H9 (cell line): Measurements from ENCODE around the gene PSKH1. TPM values are rescaled to one million over a fixed set of nuclear protein-coding genes. Genes with fewer than 3 reads are reported as not detected.

Experiments used
- DNase-seq: peaks from one replicate; pipeline ENCODE4 v3.0.0-alpha.2; 2017
- H2AFZ ChIP-seq: one replicate; pipeline ENCODE4 v1.6.1; 2013; ENCODE audit warnings: mild to moderate bottlenecking, low read length, control low read depth, moderate library complexity
- H2AK5ac ChIP-seq: 2 replicates; pipeline ENCODE4 v1.6.1; 2013; ENCODE audit warnings: low read length, control low read depth, mixed read lengths; ENCODE audit not compliant: insufficient read length
- H2BK120ac ChIP-seq: one replicate; pipeline ENCODE4 v1.6.1; 2013; ENCODE audit warnings: low read depth, mild to moderate bottlenecking, low read length, control low read depth, inconsistent platforms; ENCODE audit not compliant: poor library complexity, severe bottlenecking
- H2BK12ac ChIP-seq: 2 replicates; pipeline ENCODE4 v1.6.1; 2013; ENCODE audit warnings: low read length, control low read depth, mixed read lengths, low read depth; ENCODE audit not compliant: insufficient read length
- H2BK15ac ChIP-seq: 2 replicates; pipeline ENCODE4 v1.6.1; 2013; ENCODE audit warnings: low read depth, low read length, control low read depth
- H2BK20ac ChIP-seq: one replicate; pipeline ENCODE4 v1.6.1; 2013; ENCODE audit warnings: low read depth, mild to moderate bottlenecking, low read length, control low read depth, inconsistent platforms; ENCODE audit not compliant: poor library complexity, severe bottlenecking
- H2BK5ac ChIP-seq: 2 replicates; pipeline ENCODE4 v1.6.1; 2013; ENCODE audit warnings: low read length, control low read depth, mixed read lengths; ENCODE audit not compliant: insufficient read length
- H3K14ac ChIP-seq: 2 replicates; pipeline ENCODE4 v1.6.1; 2013; ENCODE audit warnings: low read length, control low read depth; ENCODE audit not compliant: insufficient read depth
- H3K18ac ChIP-seq: 2 replicates; pipeline ENCODE4 v1.6.1; 2013; ENCODE audit warnings: low read depth, mild to moderate bottlenecking, mixed read lengths, low read length, control low read depth; ENCODE audit not compliant: insufficient read length
- H3K23ac ChIP-seq: 2 replicates; pipeline ENCODE4 v1.6.1; 2013; ENCODE audit warnings: low read length, control low read depth, mixed read lengths, low read depth; ENCODE audit not compliant: insufficient read length
- H3K23me2 ChIP-seq: 2 replicates; pipeline ENCODE4 v1.6.1; 2013; ENCODE audit warnings: low read depth, mild to moderate bottlenecking, mixed read lengths, low read length, control low read depth; ENCODE audit not compliant: insufficient read length, poor library complexity, severe bottlenecking
- H3K27ac ChIP-seq: 2 replicates; pipeline ENCODE4 v1.5.1; 2013; ENCODE audit warnings: low read length, control low read depth, mixed read lengths, low read depth; ENCODE audit not compliant: insufficient read length
- H3K27me3 ChIP-seq: 2 replicates; pipeline ENCODE4 v1.6.1; 2013; ENCODE audit warnings: low read length, control low read depth, inconsistent platforms; ENCODE audit not compliant: insufficient read depth
- H3K4ac ChIP-seq: 2 replicates; pipeline ENCODE4 v1.6.1; 2013; ENCODE audit warnings: low read depth, mild to moderate bottlenecking, control low read depth, inconsistent platforms, low read length, moderate library complexity
- H3K4me1 ChIP-seq: 2 replicates; pipeline ENCODE4 v1.6.1; 2013; ENCODE audit warnings: low read length, control low read depth, inconsistent platforms; ENCODE audit not compliant: insufficient read depth
- H3K4me2 ChIP-seq: 2 replicates; pipeline ENCODE4 v1.6.1; 2013; ENCODE audit warnings: low read length, control low read depth, mixed read lengths; ENCODE audit not compliant: insufficient read length, insufficient read depth
- H3K56ac ChIP-seq: 2 replicates; pipeline ENCODE4 v1.6.1; 2013; ENCODE audit warnings: low read depth, mild to moderate bottlenecking, mixed read lengths, low read length, control low read depth; ENCODE audit not compliant: insufficient read length
- H3K79me1 ChIP-seq: 2 replicates; pipeline ENCODE4 v1.6.1; 2013; ENCODE audit warnings: low read depth, mild to moderate bottlenecking, moderate library complexity, low read length, control low read depth, inconsistent platforms; ENCODE audit not compliant: insufficient read depth, poor library complexity, severe bottlenecking
- H3K79me2 ChIP-seq: 2 replicates; pipeline ENCODE4 v1.6.1; 2013; ENCODE audit warnings: low read length, control low read depth, inconsistent platforms; ENCODE audit not compliant: insufficient read depth
- H3K9ac ChIP-seq: 2 replicates; pipeline ENCODE4 v1.6.1; 2013; ENCODE audit warnings: low read length, control low read depth, mixed read lengths; ENCODE audit not compliant: insufficient read length; ENCODE audit errors: extremely low read depth
- H3K9me3 ChIP-seq: one replicate; pipeline ENCODE4 v1.6.1; 2013; ENCODE audit warnings: low read depth, low read length, inconsistent platforms; ENCODE audit not compliant: control insufficient read depth
- H3T11ph ChIP-seq: one replicate; pipeline ENCODE4 v1.6.1; 2013; ENCODE audit warnings: mild to moderate bottlenecking, low read length, control low read depth, inconsistent platforms
- H4K20me1 ChIP-seq: one replicate; pipeline ENCODE4 v1.6.1; 2013; ENCODE audit not compliant: control insufficient read depth, insufficient read length, insufficient read depth
- H4K5ac ChIP-seq: 2 replicates; pipeline ENCODE4 v1.6.1; 2013; ENCODE audit warnings: low read depth, mild to moderate bottlenecking, mixed read lengths, low read length, control low read depth; ENCODE audit not compliant: insufficient read length
- H4K8ac ChIP-seq: replicated peaks from 2 replicates; pipeline ENCODE4 v1.6.1; 2013; ENCODE audit warnings: low read length, control low read depth, mixed read lengths, low read depth; ENCODE audit not compliant: insufficient read length
- H4K91ac ChIP-seq: 2 replicates; pipeline ENCODE4 v1.6.1; 2013; ENCODE audit warnings: low read depth, mild to moderate bottlenecking, moderate library complexity, mixed read lengths, low read length, control low read depth; ENCODE audit not compliant: insufficient read length
- H3K27ac Mint-ChIP-seq, 3 experiments: 2 replicates in 2 of 3; 3 replicates in 1 of 3; pipeline ENCODE4 v1.8.0; 2020 to 2021; ENCODE audit warnings: mixed read lengths in 3 of 3, mild to moderate bottlenecking in 1 of 3, moderate library complexity in 1 of 3
- H3K27me3 Mint-ChIP-seq: 2 replicates; pipeline ENCODE4 v1.8.0; 2021; ENCODE audit warnings: low read depth, mild to moderate bottlenecking, moderate library complexity, mixed read lengths
- H3K36me3 Mint-ChIP-seq, 3 experiments: 2 replicates in 2 of 3; 3 replicates in 1 of 3; pipeline ENCODE4 v1.8.0; 2020 to 2021; ENCODE audit warnings: low read depth in 3 of 3, mixed read lengths in 3 of 3; ENCODE audit not compliant: insufficient read depth in 1 of 3
- H3K4me1 Mint-ChIP-seq, 2 experiments: 2 replicates each; pipeline ENCODE4 v1.8.0; 2020; ENCODE audit warnings: mixed read lengths in 2 of 2
- H3K4me3 Mint-ChIP-seq, 2 experiments: 2 replicates in 1 of 2; 3 replicates in 1 of 2; pipeline ENCODE4 v1.8.0; 2020 to 2021; ENCODE audit warnings: mild to moderate bottlenecking in 2 of 2, mixed read lengths in 2 of 2, moderate library complexity in 1 of 2
- H3K9me3 Mint-ChIP-seq, 2 experiments: 2 replicates in 1 of 2; 3 replicates in 1 of 2; pipeline ENCODE4 v1.8.0; 2020; ENCODE audit warnings: mild to moderate bottlenecking in 2 of 2, mixed read lengths in 2 of 2, moderate library complexity in 1 of 2
- WGBS: extraction: QIAGEN DNeasy Blood & Tissue Kit; methylation state at CpG from one replicate; pipeline ENCODE4 v1.1.7; 2013; ENCODE audit warnings: missing lambda C conversion rate, low lambda C conversion rate, mixed read lengths; ENCODE audit not compliant: insufficient read length; ENCODE audit errors: extremely low coverage; 5-methylcytosine and 5-hydroxymethylcytosine counted together
- total RNA-seq: library from RNA; stranded (reverse); gene quantifications from 2 replicates; pipeline ENCODE4 v1.2.1, GENCODE V29; 2021
- TF ChIP-seq, protein P1 (sequence below): fragments of 200-600 bp; sonication (generic); conservative IDR thresholded peaks from 3 replicates; pipeline ENCODE4 v1.8.0; 2021; ENCODE audit warnings: antibody characterized with exemption, mild to moderate bottlenecking

The PSKH1 gene
- total RNA-seq, 1 experiment from 2014 or later: 29.1 TPM

DNA sequence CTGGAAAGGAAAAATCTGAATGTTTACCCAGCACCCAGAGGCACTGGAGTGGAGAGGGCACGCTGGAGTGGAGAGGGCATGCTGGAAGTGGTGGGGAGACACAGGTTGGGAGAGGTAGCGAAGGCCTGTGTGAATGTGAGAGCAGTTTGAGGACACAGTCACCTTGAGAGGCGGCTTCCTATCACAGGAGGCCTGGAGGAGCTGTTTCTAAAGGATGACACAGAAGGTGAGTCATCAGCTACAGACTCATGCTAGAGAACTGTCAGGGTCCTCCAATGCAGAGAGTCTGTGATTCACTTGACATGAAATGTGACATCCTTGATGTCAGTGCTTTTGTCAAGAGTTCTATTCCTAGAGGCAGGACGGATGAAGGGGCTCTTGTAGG is 24.8 kb downstream of the PSKH1 start:
- H3K79me1 ChIP-seq: no peaks in the 10 kb centered on the region
- H3K4me2 ChIP-seq: no peak overlapping the region
- no peak overlapping the region for H3K27ac ChIP-seq
- no peak overlapping the region for H3K56ac ChIP-seq
- TF ChIP-seq, protein P1, sequence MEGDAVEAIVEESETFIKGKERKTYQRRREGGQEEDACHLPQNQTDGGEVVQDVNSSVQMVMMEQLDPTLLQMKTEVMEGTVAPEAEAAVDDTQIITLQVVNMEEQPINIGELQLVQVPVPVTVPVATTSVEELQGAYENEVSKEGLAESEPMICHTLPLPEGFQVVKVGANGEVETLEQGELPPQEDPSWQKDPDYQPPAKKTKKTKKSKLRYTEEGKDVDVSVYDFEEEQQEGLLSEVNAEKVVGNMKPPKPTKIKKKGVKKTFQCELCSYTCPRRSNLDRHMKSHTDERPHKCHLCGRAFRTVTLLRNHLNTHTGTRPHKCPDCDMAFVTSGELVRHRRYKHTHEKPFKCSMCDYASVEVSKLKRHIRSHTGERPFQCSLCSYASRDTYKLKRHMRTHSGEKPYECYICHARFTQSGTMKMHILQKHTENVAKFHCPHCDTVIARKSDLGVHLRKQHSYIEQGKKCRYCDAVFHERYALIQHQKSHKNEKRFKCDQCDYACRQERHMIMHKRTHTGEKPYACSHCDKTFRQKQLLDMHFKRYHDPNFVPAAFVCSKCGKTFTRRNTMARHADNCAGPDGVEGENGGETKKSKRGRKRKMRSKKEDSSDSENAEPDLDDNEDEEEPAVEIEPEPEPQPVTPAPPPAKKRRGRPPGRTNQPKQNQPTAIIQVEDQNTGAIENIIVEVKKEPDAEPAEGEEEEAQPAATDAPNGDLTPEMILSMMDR: no peak
- peaks cover 20 to 23% of the 10 kb centered on the region in 2 experiments for H3K4me1 Mint-ChIP-seq
- no peaks in the 10 kb centered on the region; the same call in 1 of the 2 replicates for H3K27me3 Mint-ChIP-seq
- no peak overlapping the region for H2AFZ ChIP-seq
- no peak overlapping the region for H3K18ac ChIP-seq
- H4K8ac ChIP-seq: no peak overlapping the region
- H3K27me3 ChIP-seq: no peaks in the 10 kb centered on the region
- H3K23me2 ChIP-seq: no peaks in the 10 kb centered on the region
- H2BK120ac ChIP-seq: no peak overlapping the region
- H3K4ac ChIP-seq: no peak overlapping the region
- H3K9ac ChIP-seq: no peak overlapping the region
- no peak overlapping the region for H4K5ac ChIP-seq
- no peak overlapping the region for H3T11ph ChIP-seq
- H3K4me1 ChIP-seq: peaks cover 7% of the 10 kb centered on the region; the same call in 1 of the 2 replicates
- H3K9me3 Mint-ChIP-seq: no peaks in the 10 kb centered on the region
- DNase-seq: no peak
- no peak overlapping the region for H2BK12ac ChIP-seq
- peaks cover 5 to 21% (median 8%) of the 10 kb centered on the region in 3 experiments; a peak in 5 of 7 replicates for H3K36me3 Mint-ChIP-seq
- H2AK5ac ChIP-seq: no peak overlapping the region
- H3K23ac ChIP-seq: no peak overlapping the region
- no peaks in the 10 kb centered on the region for H3K79me2 ChIP-seq
- no CpG with 5 or more reads among the region's 4 CpGs for WGBS
- no peak overlapping the region for H2BK20ac ChIP-seq
- H3K14ac ChIP-seq: no peak overlapping the region
- H3K27ac Mint-ChIP-seq: peak overlapping the region; percentile 55 to 93 (median 79); a peak in 6 of 7 replicates
- H2BK15ac ChIP-seq: no peak overlapping the region
- H3K9me3 ChIP-seq: no peaks in the 10 kb centered on the region
- no peaks in the 10 kb centered on the region for H4K20me1 ChIP-seq
- H3K4me3 Mint-ChIP-seq: no peak overlapping the region
- no peak overlapping the region for H4K91ac ChIP-seq
- no peak overlapping the region for H2BK5ac ChIP-seq
